CD14-positive monocyte (primary cell): Measurements from ENCODE around the gene RUNDC3A. TPM values are rescaled to one million over a fixed set of nuclear protein-coding genes. Genes with fewer than 3 reads are reported as not detected.

Experiments
- DNase-seq, 3 donors: peaks; one replicate each; pipeline ENCODE4 v3.0.0-alpha.2; 2011 to 2022
- H2AFZ ChIP-seq: 2 replicates; pipeline ENCODE4 v1.6.0; 2012; ENCODE audit warnings: mild to moderate bottlenecking, low read depth, low read length, inconsistent platforms; ENCODE audit not compliant: insufficient read depth, poor library complexity, severe bottlenecking
- H3K27ac ChIP-seq, 2 donors: 1 replicate in 1 of 2; 2 replicates in 1 of 2; pipeline ENCODE4 v1.5.1; 2012 to 2013; ENCODE audit warnings: low read length in 2 of 2, control low read depth in 1 of 2, inconsistent platforms in 1 of 2, low read depth in 1 of 2, mild to moderate bottlenecking in 1 of 2
- H3K27me3 ChIP-seq, 2 donors: one replicate each; pipeline versions ENCODE4 v1.6.0 to v1.6.1; 2011 to 2013; ENCODE audit warnings: low read length in 2 of 2; ENCODE audit not compliant: control insufficient read depth in 2 of 2, insufficient read depth in 2 of 2
- H3K36me3 ChIP-seq, 2 donors: replicated peaks in 1 of 2; 1 replicate in 1 of 2; 2 replicates in 1 of 2; pipeline versions ENCODE4 v1.5.1 to v1.6.1; 2012 to 2013; ENCODE audit warnings: low read length in 2 of 2, control low read depth in 1 of 2, inconsistent platforms in 1 of 2, mild to moderate bottlenecking in 1 of 2; ENCODE audit not compliant: insufficient read depth in 2 of 2, control insufficient read depth in 1 of 2
- H3K4me1 ChIP-seq, 2 donors: 1 replicate in 1 of 2; 2 replicates in 1 of 2; pipeline versions ENCODE4 v1.5.1 to v1.6.1; 2012 to 2013; ENCODE audit warnings: low read length in 2 of 2, control low read depth in 1 of 2, inconsistent platforms in 1 of 2, mild to moderate bottlenecking in 1 of 2, moderate library complexity in 1 of 2; ENCODE audit not compliant: insufficient read depth in 2 of 2, control insufficient read depth in 1 of 2
- H3K4me2 ChIP-seq: replicated peaks from 2 replicates; pipeline ENCODE3; 2012; ENCODE audit warnings: low read length, moderate library complexity, mild to moderate bottlenecking; ENCODE audit not compliant: poor library complexity, severe bottlenecking; ENCODE audit errors: extremely low read depth
- H3K4me3 ChIP-seq, 3 experiments: fragments of 200-600 bp in 1 of 3; sonication (generic) in 1 of 3; replicated peaks in 1 of 3; 1 replicate in 2 of 3; 2 replicates in 1 of 3; pipeline ENCODE4 v1.5.1; 2011 to 2013; ENCODE audit warnings: low read length in 3 of 3, mild to moderate bottlenecking in 3 of 3, control low read depth in 2 of 3, low read depth in 2 of 3, inconsistent platforms in 1 of 3, moderate library complexity in 1 of 3
- H3K79me2 ChIP-seq: 2 replicates; pipeline ENCODE4 v1.6.0; 2012; ENCODE audit warnings: mild to moderate bottlenecking, control low read depth, inconsistent platforms, low read length, moderate library complexity; ENCODE audit not compliant: insufficient read depth
- H3K9ac ChIP-seq: 2 replicates; pipeline ENCODE4 v1.6.0; 2017; ENCODE audit warnings: low read length, mild to moderate bottlenecking; ENCODE audit not compliant: insufficient read depth, poor library complexity, severe bottlenecking
- H3K9me3 ChIP-seq, 2 donors: replicated peaks in 1 of 2; 1 replicate in 1 of 2; 2 replicates in 1 of 2; pipeline versions ENCODE4 v1.5.1 to v1.6.1; 2012 to 2013; ENCODE audit warnings: low read length in 2 of 2, control low read depth in 1 of 2; ENCODE audit not compliant: control insufficient read depth in 1 of 2, insufficient read depth in 1 of 2
- H4K20me1 ChIP-seq: 2 replicates; pipeline ENCODE4 v1.6.0; 2012; ENCODE audit warnings: mild to moderate bottlenecking, low read length, control low read depth, moderate library complexity; ENCODE audit not compliant: insufficient read depth
- H3K27ac Mint-ChIP-seq, 7 donors: one replicate each; pipeline ENCODE4 v1.8.0; 2020; ENCODE audit warnings: mild to moderate bottlenecking in 7 of 7, mixed read lengths in 7 of 7, moderate library complexity in 6 of 7, inconsistent platforms in 2 of 7
- H3K27me3 Mint-ChIP-seq, 3 donors: one replicate each; pipeline ENCODE4 v1.8.0; 2021 to 2022; ENCODE audit warnings: low read depth in 3 of 3, mild to moderate bottlenecking in 3 of 3, mixed read lengths in 3 of 3, moderate library complexity in 3 of 3, inconsistent platforms in 1 of 3
- H3K36me3 Mint-ChIP-seq, 2 donors: one replicate each; pipeline ENCODE4 v1.8.0; 2020; ENCODE audit warnings: mixed read lengths in 2 of 2, inconsistent platforms in 1 of 2, mild to moderate bottlenecking in 1 of 2
- H3K4me1 Mint-ChIP-seq: one replicate; pipeline ENCODE4 v1.8.0; 2020; ENCODE audit warnings: mild to moderate bottlenecking, mixed read lengths
- H3K4me3 Mint-ChIP-seq, 2 donors: one replicate each; pipeline ENCODE4 v1.8.0; 2020; ENCODE audit warnings: mild to moderate bottlenecking in 2 of 2, mixed read lengths in 2 of 2, moderate library complexity in 1 of 2
- H3K9me3 Mint-ChIP-seq, 7 donors: one replicate each; pipeline ENCODE4 v1.8.0; 2020 to 2022; ENCODE audit warnings: mixed read lengths in 7 of 7, mild to moderate bottlenecking in 6 of 7, moderate library complexity in 6 of 7, inconsistent platforms in 2 of 7
- CTCF ChIP-seq: fragments of 200-600 bp; IDR thresholded peaks from one replicate; pipeline ENCODE4 v1.8.0; 2022; ENCODE audit warnings: antibody characterized with exemption, mild to moderate bottlenecking
- WGBS: methylation state at CpG from one replicate; pipeline ENCODE4 v1.1.5; 2013; ENCODE audit warnings: missing lambda C conversion rate; ENCODE audit not compliant: insufficient coverage; 5-methylcytosine and 5-hydroxymethylcytosine counted together
- intact Hi-C, 2 donors: fragments of 100-400 bp; cut with micrococcal nuclease; formaldehyde crosslinking; loops; one replicate each; pipeline versions ENCODE4 v1.15.0 to v1.15.1; 2023
- polyA plus RNA-seq, 3 donors: library from polyadenylated mRNA; depleted of rRNA in 1 of 3; unstranded in 2 of 3; stranded (reverse) in 1 of 3; fragments of 300-500 nt in 2 of 3; fragments of >200 nt in 1 of 3; fragmentation: Illumina TruSeq in 2 of 3; gene quantifications; 1 replicate in 2 of 3; 2 replicates in 1 of 3; pipeline ENCODE4 v1.2.3, GENCODE V29; 2012 to 2021

Gene RUNDC3A
- polyA plus RNA-seq, 3 donors = 0.22 to 0.35 TPM; not detected in 1

- peaks cover 8 to 21% of the 10 kb centered on the region in 2 donors for H3K27me3 ChIP-seq
- H3K36me3 Mint-ChIP-seq = peaks cover 34 to 37% of the 10 kb centered on the region in 2 donors
- no peak overlapping the region for H3K4me2 ChIP-seq
- no peak overlapping the region for H3K9ac ChIP-seq
- peaks cover 25 to 29% of the 10 kb centered on the region in 2 donors for H3K4me1 ChIP-seq
- H3K79me2 ChIP-seq = peaks cover 6% of the 10 kb centered on the region
- peaks cover 4 to 10% of the 10 kb centered on the region in 2 donors for H3K9me3 ChIP-seq
- H2AFZ ChIP-seq = no peak overlapping the region
- peaks cover 22% of the 10 kb centered on the region for H3K4me1 Mint-ChIP-seq
- TF ChIP-seq CTCF = no peak
- no peak overlapping the region for H3K27ac ChIP-seq
- WGBS = 95% methylated on average over 12 of the region's 21 CpGs
- intact Hi-C loops = loop anchor here in 1 of 2 donors (5.0 to 10.0 kb wide), 2 partner anchors 41 to 197 kb away; partner anchors contain the start of genes FAM171A2 and HDAC5
- peaks cover 18 to 22% (median 21%) of the 10 kb centered on the region in 3 donors for H3K27me3 Mint-ChIP-seq
- no peak overlapping the region for H3K27ac Mint-ChIP-seq
- H3K36me3 ChIP-seq = peaks cover 27 to 34% of the 10 kb centered on the region in 2 donors
- DNase-seq = no peak
- no peak overlapping the region for H3K4me3 Mint-ChIP-seq
- H4K20me1 ChIP-seq = no peaks in the 10 kb centered on the region
- peaks cover 3 to 10% (median 4%) of the 10 kb centered on the region in 7 donors for H3K9me3 Mint-ChIP-seq
- H3K4me3 ChIP-seq = no peak overlapping the region
Observed at GRCh38 chr17:44321246-44322120, 13.1 kb downstream of the RUNDC3A start.

GRCh38 chr17:44322236-44322895, 14.0 kb downstream of the RUNDC3A start:
- H3K4me3 Mint-ChIP-seq = no peak overlapping the region

More at GRCh38 chr17:44322236-44322895, 14.0 kb downstream of the RUNDC3A start:
- H3K9ac ChIP-seq = no peak overlapping the region
- H2AFZ ChIP-seq = no peak overlapping the region
- H3K4me1 Mint-ChIP-seq = peaks cover 25% of the 10 kb centered on the region
- no peak overlapping the region for H3K27ac Mint-ChIP-seq
- H4K20me1 ChIP-seq = no peaks in the 10 kb centered on the region
- H3K27ac ChIP-seq = no peak overlapping the region
- peaks cover 27 to 34% of the 10 kb centered on the region in 2 donors for H3K36me3 ChIP-seq
- peaks cover 10 to 13% (median 12%) of the 10 kb centered on the region in 3 donors for H3K27me3 Mint-ChIP-seq
- peaks cover under 1 to 13% of the 10 kb centered on the region in 2 donors for H3K27me3 ChIP-seq
- WGBS = 98% methylated on average over 11 of the region's 11 CpGs
- DNase-seq = no peak
- H3K4me2 ChIP-seq = no peak overlapping the region
- peaks cover 6% of the 10 kb centered on the region for H3K79me2 ChIP-seq
- TF ChIP-seq CTCF = no peak
- H3K9me3 ChIP-seq = peaks cover under 1 to 3% of the 10 kb centered on the region in 2 donors
- no peak overlapping the region for H3K4me3 ChIP-seq
- peaks cover 29 to 35% of the 10 kb centered on the region in 2 donors for H3K4me1 ChIP-seq
- peaks cover 33 to 37% of the 10 kb centered on the region in 2 donors for H3K36me3 Mint-ChIP-seq
- intact Hi-C loops = loop anchor here in 1 of 2 donors (5.0 to 10.0 kb wide), 2 partner anchors 40 to 198 kb away; partner anchors contain the start of genes FAM171A2 and HDAC5
- peaks cover under 1 to 4% (median 3%) of the 10 kb centered on the region in 7 donors for H3K9me3 Mint-ChIP-seq
